ENCODE results near the gene ADGRA1.
A peak's percentile ranks its signal among the peaks of the same experiment; 100 is the strongest.

GRCh38 chr10:133113847-133114246 is 26.1 kb downstream of the ADGRA1 start:
- TF ChIP-seq RAD21 (IDR thresholded peaks at IDR 0.05; ENCODE audit: low read depth) (no peak), EP300 (IDR thresholded peaks at IDR 0.05; ENCODE audit: borderline replicate concordance) (no peak), MAX (IDR thresholded peaks at IDR 0.05) (no peak), CREB1 (IDR thresholded peaks at IDR 0.05; ENCODE audit: low read depth) (no peak), EGR1 (IDR thresholded peaks at IDR 0.05) (no peak), TAF1 (IDR thresholded peaks at IDR 0.05; ENCODE audit: low read depth) (no peak), FOXM1 (IDR thresholded peaks at IDR 0.05; ENCODE audit: borderline replicate concordance, low read depth) (no peak), YY1 (IDR thresholded peaks at IDR 0.05; ENCODE audit: low read depth) (no peak), ZBTB7A (IDR thresholded peaks at IDR 0.05; ENCODE audit: low read depth) (no peak), TEAD4 (IDR thresholded peaks at IDR 0.05) (no peak), TCF12 (IDR thresholded peaks at IDR 0.05; ENCODE audit: low read depth) (no peak), REST (IDR thresholded peaks at IDR 0.05; ENCODE audit: low read depth) (no peak), CEBPB (IDR thresholded peaks at IDR 0.05) (no peak)
- TF ChIP-seq, protein P1, sequence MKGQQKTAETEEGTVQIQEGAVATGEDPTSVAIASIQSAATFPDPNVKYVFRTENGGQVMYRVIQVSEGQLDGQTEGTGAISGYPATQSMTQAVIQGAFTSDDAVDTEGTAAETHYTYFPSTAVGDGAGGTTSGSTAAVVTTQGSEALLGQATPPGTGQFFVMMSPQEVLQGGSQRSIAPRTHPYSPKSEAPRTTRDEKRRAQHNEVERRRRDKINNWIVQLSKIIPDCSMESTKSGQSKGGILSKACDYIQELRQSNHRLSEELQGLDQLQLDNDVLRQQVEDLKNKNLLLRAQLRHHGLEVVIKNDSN (IDR thresholded peaks at IDR 0.05): peak; percentile 43; the same call in 1 of the 2 replicates
